ENCODE data around the gene PSMB5. TPM values are rescaled to one million over a fixed set of nuclear protein-coding genes. Genes with fewer than 3 reads are reported as not detected.

PSMB5 gene
- total RNA-seq, 1 donor from 2014 or later = 289 TPM

GRCh38 chr14:22994762-22995275 lies 39.9 kb downstream of the PSMB5 start:
- Mint-ChIP-seq H3K4me1 (ENCODE audit: low read depth, unreplicated experiment) (peaks cover 24% of the 10 kb centered on the region), H3K4me3 (ENCODE audit: unreplicated experiment) (peak overlapping the region; percentile 65), H3K27ac (ENCODE audit: unreplicated experiment) (peak overlapping the region; percentile 45), H3K9me3 (ENCODE audit: unreplicated experiment) (peaks cover 3% of the 10 kb centered on the region), H3K27me3 (ENCODE audit: unreplicated experiment) (peaks cover 3% of the 10 kb centered on the region), H3K36me3 (ENCODE audit: unreplicated experiment) (no peaks in the 10 kb centered on the region)
- DNase-seq = peak; percentile 53
- peak; percentile 36 for TF ChIP-seq CTCF (IDR thresholded peaks at IDR 0.05; ENCODE audit: partially characterized antibody, unreplicated experiment)

GRCh38 chr14:22993517-22993916 lies 41.2 kb downstream of the PSMB5 start:
- no peak for TF ChIP-seq CTCF (IDR thresholded peaks at IDR 0.05; ENCODE audit: partially characterized antibody, unreplicated experiment)
- Mint-ChIP-seq H3K4me3 (ENCODE audit: unreplicated experiment) (peak overlapping the region; percentile 63), H3K4me1 (ENCODE audit: low read depth, unreplicated experiment) (peaks cover 13% of the 10 kb centered on the region), H3K27me3 (ENCODE audit: unreplicated experiment) (peaks cover 3% of the 10 kb centered on the region), H3K36me3 (ENCODE audit: unreplicated experiment) (no peaks in the 10 kb centered on the region), H3K27ac (ENCODE audit: unreplicated experiment) (peak overlapping the region; percentile 52), H3K9me3 (ENCODE audit: unreplicated experiment) (peaks cover 3% of the 10 kb centered on the region)
- no peak for DNase-seq

- H3K36me3 Mint-ChIP-seq (ENCODE audit: unreplicated experiment) = no peaks in the 10 kb centered on the region
- H3K4me3 Mint-ChIP-seq (ENCODE audit: unreplicated experiment) = no peak overlapping the region
- H3K27me3 Mint-ChIP-seq (ENCODE audit: unreplicated experiment) = peaks cover 3% of the 10 kb centered on the region
- peaks cover 3% of the 10 kb centered on the region for H3K9me3 Mint-ChIP-seq (ENCODE audit: unreplicated experiment)
- DNase-seq = no peak
- no peak for TF ChIP-seq CTCF (IDR thresholded peaks at IDR 0.05; ENCODE audit: partially characterized antibody, unreplicated experiment)
- H3K4me1 Mint-ChIP-seq (ENCODE audit: low read depth, unreplicated experiment) = peaks cover 13% of the 10 kb centered on the region
- no peak overlapping the region for H3K27ac Mint-ChIP-seq (ENCODE audit: unreplicated experiment)
Measured at GRCh38 chr14:22991852-22992251, 42.8 kb downstream of the PSMB5 start.

- TF ChIP-seq CTCF (IDR thresholded peaks at IDR 0.05; ENCODE audit: partially characterized antibody, unreplicated experiment) = no peak
- H3K9me3 Mint-ChIP-seq (ENCODE audit: unreplicated experiment) = no peaks in the 10 kb centered on the region
- H3K4me1 Mint-ChIP-seq (ENCODE audit: low read depth, unreplicated experiment) = no peaks in the 10 kb centered on the region
- DNase-seq = no peak
- H3K27me3 Mint-ChIP-seq (ENCODE audit: unreplicated experiment) = no peaks in the 10 kb centered on the region
- peak overlapping the region; percentile 2 for H3K27ac Mint-ChIP-seq (ENCODE audit: unreplicated experiment)
- no peaks in the 10 kb centered on the region for H3K36me3 Mint-ChIP-seq (ENCODE audit: unreplicated experiment)
- H3K4me3 Mint-ChIP-seq (ENCODE audit: unreplicated experiment) = no peak overlapping the region
Measured at GRCh38 chr14:22987291-22987690, 47.4 kb downstream of the PSMB5 start.

- Mint-ChIP-seq H3K4me1 (ENCODE audit: low read depth, unreplicated experiment) (no peaks in the 10 kb centered on the region), H3K9me3 (ENCODE audit: unreplicated experiment) (no peaks in the 10 kb centered on the region), H3K27me3 (ENCODE audit: unreplicated experiment) (peaks cover 2% of the 10 kb centered on the region), H3K27ac (ENCODE audit: unreplicated experiment) (no peak overlapping the region), H3K36me3 (ENCODE audit: unreplicated experiment) (no peaks in the 10 kb centered on the region), H3K4me3 (ENCODE audit: unreplicated experiment) (no peak overlapping the region)
- peak; percentile 92 for DNase-seq
- TF ChIP-seq CTCF (IDR thresholded peaks at IDR 0.05; ENCODE audit: partially characterized antibody, unreplicated experiment) = peak; percentile 96
Measured at GRCh38 chr14:22986508-22987054, 48.1 kb downstream of the PSMB5 start.
